ENCODE data around the gene CHPF2. TPM values are rescaled to one million over a fixed set of nuclear protein-coding genes. Genes with fewer than 3 reads are reported as not detected.
A peak's percentile ranks its signal among the peaks of the same experiment; 100 is the strongest.

CHPF2 gene
- total RNA-seq, 1 donor from 2014 or later = 37.2 TPM

- peak overlapping the region; percentile 79 for H3K27ac ChIP-seq
These were observed 40.6 kb downstream of the CHPF2 start for GRCh38 chr7:151272877-151273276.

GRCh38 chr7:151273651-151274390 is 41.5 kb downstream of the CHPF2 start:
- Histone ChIP-seq H3K27me3 (no peaks in the 10 kb centered on the region), H3K4me3 (no peak overlapping the region), H3K36me3 (no peaks in the 10 kb centered on the region), H3K4me1 (peaks cover 29% of the 10 kb centered on the region), H3K27ac (no peak overlapping the region), H3K9me3 (no peaks in the 10 kb centered on the region)
- DNase-seq = no peak
- ATAC-seq = no peak
- no peak for TF ChIP-seq CTCF (IDR thresholded peaks at IDR 0.05)
- intact Hi-C loops (cut with DNase I) = no loop called here

More at GRCh38 chr7:151272877-151273276, 40.6 kb downstream of the CHPF2 start:
- no peak overlapping the region for H3K4me3 ChIP-seq
- no peaks in the 10 kb centered on the region for H3K36me3 ChIP-seq
- no peaks in the 10 kb centered on the region for H3K9me3 ChIP-seq
- ATAC-seq = no peak
- intact Hi-C loops (cut with DNase I) = no loop called here
- H3K27me3 ChIP-seq = no peaks in the 10 kb centered on the region
- no peak for DNase-seq
- H3K4me1 ChIP-seq = peaks cover 29% of the 10 kb centered on the region
- no peak for TF ChIP-seq CTCF (IDR thresholded peaks at IDR 0.05)

- Histone ChIP-seq H3K27me3 (no peaks in the 10 kb centered on the region), H3K36me3 (no peaks in the 10 kb centered on the region), H3K27ac (no peak overlapping the region), H3K4me3 (no peak overlapping the region), H3K9me3 (no peaks in the 10 kb centered on the region), H3K4me1 (peaks cover 29% of the 10 kb centered on the region)
- no peak for ATAC-seq
- no peak for DNase-seq
- intact Hi-C loops (cut with DNase I) = no loop called here
- no peak for TF ChIP-seq CTCF (IDR thresholded peaks at IDR 0.05)
These were observed 42.1 kb downstream of the CHPF2 start for GRCh38 chr7:151274396-151274795.

GRCh38 chr7:151274936-151275812 is 42.9 kb downstream of the CHPF2 start:
- H3K27me3 ChIP-seq = no peaks in the 10 kb centered on the region
- H3K4me3 ChIP-seq = no peak overlapping the region
- no peaks in the 10 kb centered on the region for H3K9me3 ChIP-seq
- TF ChIP-seq CTCF (IDR thresholded peaks at IDR 0.05) = no peak
- intact Hi-C loops (cut with DNase I) = no loop called here
- H3K36me3 ChIP-seq = no peaks in the 10 kb centered on the region
- peaks cover 29% of the 10 kb centered on the region for H3K4me1 ChIP-seq
- no peak overlapping the region for H3K27ac ChIP-seq
- DNase-seq = no peak
- ATAC-seq = no peak

GRCh38 chr7:151275813-151276577 is 43.7 kb downstream of the CHPF2 start:
- DNase-seq (peak; percentile 75), ATAC-seq (peak; percentile 51)
- Histone ChIP-seq H3K4me3 (peak overlapping the region; percentile 44), H3K4me1 (peaks cover 28% of the 10 kb centered on the region), H3K27me3 (no peaks in the 10 kb centered on the region), H3K36me3 (no peaks in the 10 kb centered on the region), H3K27ac (no peak overlapping the region), H3K9me3 (no peaks in the 10 kb centered on the region)
- no peak for TF ChIP-seq CTCF (IDR thresholded peaks at IDR 0.05)
- intact Hi-C loops (cut with DNase I) = no loop called here
